ENCODE data around the gene CCDC7. TPM values are rescaled to one million over a fixed set of nuclear protein-coding genes. Genes with fewer than 3 reads are reported as not detected.
"Not testable (repeated sequence)": the region's sequence is repeated elsewhere in the genome, so short reads cannot be mapped to it uniquely, and the experiment has no call there.

CCDC7 gene
- total and polyA plus RNA-seq, 8 donors = 5.4 to 20.5 (median 8.5) TPM

DNA sequence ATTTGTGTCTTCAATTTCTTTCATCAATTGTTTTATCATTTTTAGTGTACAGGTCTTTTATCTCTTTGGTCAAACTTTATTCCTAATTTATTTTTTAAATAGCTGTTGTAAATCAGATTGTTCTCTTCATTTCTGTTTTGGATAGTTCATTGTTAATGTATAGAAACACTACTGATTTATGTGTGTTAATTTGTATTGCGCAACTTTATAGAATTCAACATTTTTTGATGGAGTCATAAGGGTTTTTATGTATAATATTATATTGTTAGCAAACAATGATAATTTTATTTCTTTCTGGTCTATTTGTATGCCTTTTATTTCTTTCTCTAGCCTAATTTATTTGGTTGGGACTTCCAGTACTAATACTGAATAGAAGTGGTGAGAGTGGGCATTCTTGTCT lies 181.2 kb downstream of the CCDC7 start:
- DNase-seq (no peak), ATAC-seq (no peak)
- H3K36me3 ChIP-seq = no peaks in the 10 kb centered on the region
- H3K4me1 ChIP-seq = no peaks in the 10 kb centered on the region
- intact Hi-C loops (cut with DNase I) = no loop called here
- H3K9me3 ChIP-seq = peaks cover 0 to 11% of the 10 kb centered on the region in 2 donors
- H3K27ac ChIP-seq = no peak overlapping the region
- TF ChIP-seq, protein P1, sequence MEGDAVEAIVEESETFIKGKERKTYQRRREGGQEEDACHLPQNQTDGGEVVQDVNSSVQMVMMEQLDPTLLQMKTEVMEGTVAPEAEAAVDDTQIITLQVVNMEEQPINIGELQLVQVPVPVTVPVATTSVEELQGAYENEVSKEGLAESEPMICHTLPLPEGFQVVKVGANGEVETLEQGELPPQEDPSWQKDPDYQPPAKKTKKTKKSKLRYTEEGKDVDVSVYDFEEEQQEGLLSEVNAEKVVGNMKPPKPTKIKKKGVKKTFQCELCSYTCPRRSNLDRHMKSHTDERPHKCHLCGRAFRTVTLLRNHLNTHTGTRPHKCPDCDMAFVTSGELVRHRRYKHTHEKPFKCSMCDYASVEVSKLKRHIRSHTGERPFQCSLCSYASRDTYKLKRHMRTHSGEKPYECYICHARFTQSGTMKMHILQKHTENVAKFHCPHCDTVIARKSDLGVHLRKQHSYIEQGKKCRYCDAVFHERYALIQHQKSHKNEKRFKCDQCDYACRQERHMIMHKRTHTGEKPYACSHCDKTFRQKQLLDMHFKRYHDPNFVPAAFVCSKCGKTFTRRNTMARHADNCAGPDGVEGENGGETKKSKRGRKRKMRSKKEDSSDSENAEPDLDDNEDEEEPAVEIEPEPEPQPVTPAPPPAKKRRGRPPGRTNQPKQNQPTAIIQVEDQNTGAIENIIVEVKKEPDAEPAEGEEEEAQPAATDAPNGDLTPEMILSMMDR (IDR thresholded peaks at IDR 0.05) = no peak
- no peak overlapping the region for H3K4me3 ChIP-seq
- no peaks in the 10 kb centered on the region for H3K27me3 ChIP-seq

DNA sequence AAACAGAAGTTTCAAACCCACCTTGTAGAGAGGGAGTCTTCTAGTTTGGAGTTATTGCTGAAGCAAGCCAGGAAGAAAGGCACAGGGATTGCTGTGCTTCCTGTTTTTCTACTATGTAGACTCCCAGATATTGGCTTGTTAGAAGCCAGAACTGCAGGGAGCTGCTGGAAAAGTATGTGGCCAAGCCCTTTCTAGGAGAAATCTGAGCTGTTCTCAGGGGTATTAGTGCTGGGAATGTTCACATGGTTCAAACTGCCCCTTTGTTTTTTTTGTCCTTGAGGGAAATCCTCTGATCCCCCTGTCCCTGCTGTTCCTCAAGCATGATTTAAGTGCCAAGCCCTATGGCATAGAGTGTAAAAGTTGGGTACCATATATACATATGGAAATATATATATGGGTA lies 184.0 kb downstream of the CCDC7 start:
- no peak for DNase-seq
- TF ChIP-seq, protein P1 (IDR thresholded peaks at IDR 0.05) = no peak
- peaks cover 0 to 11% of the 10 kb centered on the region in 2 donors for H3K9me3 ChIP-seq
- H3K4me3 ChIP-seq = no peak overlapping the region
- H3K36me3 ChIP-seq = no peaks in the 10 kb centered on the region
- intact Hi-C loops (cut with DNase I) = no loop called here
- H3K27me3 ChIP-seq = no peaks in the 10 kb centered on the region
- H3K4me1 ChIP-seq = no peaks in the 10 kb centered on the region
- no peak overlapping the region for H3K27ac ChIP-seq
- ATAC-seq = no peak

DNA sequence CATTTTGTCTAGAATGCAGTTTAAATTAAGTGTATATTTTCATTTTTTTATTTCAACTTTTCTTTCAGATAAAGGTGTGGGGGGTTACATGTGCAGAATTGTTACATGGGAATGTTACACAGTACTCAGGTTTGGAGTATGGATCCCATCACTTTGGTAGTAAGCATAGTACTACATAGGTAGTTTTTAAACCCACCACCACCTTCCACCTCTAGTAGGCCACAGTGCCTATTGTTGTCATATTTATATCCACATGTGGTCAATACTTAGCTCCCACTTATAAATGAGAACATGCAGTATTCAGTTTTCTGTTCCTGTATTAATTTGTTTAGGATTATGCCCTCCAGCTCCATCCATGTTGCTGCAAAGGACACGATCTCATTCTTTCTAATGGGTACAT lies 200.6 kb downstream of the CCDC7 start:
- intact Hi-C loops (cut with DNase I) = no loop called here

DNA sequence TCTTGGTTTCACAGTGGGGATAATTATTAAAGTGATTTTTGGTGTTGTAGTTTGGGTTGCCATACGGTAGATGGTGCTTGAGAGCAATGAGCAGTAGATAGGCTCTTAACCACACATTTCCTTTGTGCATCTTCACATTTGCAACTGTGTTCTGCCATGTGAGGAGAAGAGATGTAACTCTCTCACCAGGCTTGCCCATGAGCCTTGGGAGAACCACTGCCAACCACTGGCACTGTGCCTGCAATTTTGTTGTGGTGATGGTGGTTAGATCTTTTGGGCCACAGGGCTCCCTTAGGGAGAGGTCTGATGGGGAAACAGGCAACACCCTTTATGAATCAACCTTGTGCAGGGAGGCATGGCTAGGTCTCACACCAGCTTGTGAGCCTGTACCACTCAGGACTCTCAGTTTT lies 204.3 kb downstream of the CCDC7 start:
- TF ChIP-seq, protein P1 (IDR thresholded peaks at IDR 0.05) = no peak
- intact Hi-C loops (cut with DNase I) = no loop called here
- H3K4me3 ChIP-seq = no peak overlapping the region
- H3K27ac ChIP-seq = no peak overlapping the region
- DNase-seq (no peak), ATAC-seq (no peak)
- H3K4me1 ChIP-seq = no peaks in the 10 kb centered on the region
- H3K36me3 ChIP-seq = no peaks in the 10 kb centered on the region
- peaks cover 0 to 64% of the 10 kb centered on the region in 2 donors for H3K9me3 ChIP-seq
- H3K27me3 ChIP-seq = no peaks in the 10 kb centered on the region

More for the DNA sequence above, 200.6 kb downstream of the CCDC7 start:
- Histone ChIP-seq H3K27ac (no peak overlapping the region), H3K9me3 (peaks cover 0 to 46% of the 10 kb centered on the region in 2 donors), H3K36me3 (no peaks in the 10 kb centered on the region), H3K27me3 (no peaks in the 10 kb centered on the region), H3K4me1 (no peaks in the 10 kb centered on the region), H3K4me3 (no peak overlapping the region)
- TF ChIP-seq, protein P1 (IDR thresholded peaks at IDR 0.05) = no peak
- ATAC-seq = no peak
- no peak for DNase-seq

DNA sequence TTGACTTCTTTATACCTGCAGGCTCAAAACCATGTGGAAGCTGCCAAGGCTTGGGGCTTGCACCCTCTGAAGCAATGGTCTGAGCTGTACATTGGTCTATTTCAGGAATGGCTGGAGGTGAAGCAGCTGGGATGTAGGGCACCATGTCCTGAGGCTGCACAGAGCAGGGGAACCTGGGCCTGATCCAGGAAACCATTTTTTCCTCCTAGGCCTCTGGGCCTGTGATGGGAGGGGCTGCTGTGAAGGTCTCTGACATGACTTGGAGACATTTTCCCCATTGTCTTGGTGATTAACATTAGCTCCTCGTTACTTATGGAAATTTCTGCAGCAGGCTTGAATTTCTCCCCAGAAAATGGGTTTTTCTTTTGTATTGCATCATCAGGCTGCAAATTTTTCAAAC lies 211.5 kb downstream of the CCDC7 start:
- H3K27me3 ChIP-seq; DNase-seq; ATAC-seq; H3K4me3 ChIP-seq; intact Hi-C loops (cut with DNase I); H3K27ac ChIP-seq; H3K4me1 ChIP-seq: not testable (repeated sequence)
- H3K36me3 ChIP-seq = peaks cover 0 to 15% of the 10 kb centered on the region in 2 donors
- peaks cover 0 to 64% of the 10 kb centered on the region in 2 donors for H3K9me3 ChIP-seq

DNA sequence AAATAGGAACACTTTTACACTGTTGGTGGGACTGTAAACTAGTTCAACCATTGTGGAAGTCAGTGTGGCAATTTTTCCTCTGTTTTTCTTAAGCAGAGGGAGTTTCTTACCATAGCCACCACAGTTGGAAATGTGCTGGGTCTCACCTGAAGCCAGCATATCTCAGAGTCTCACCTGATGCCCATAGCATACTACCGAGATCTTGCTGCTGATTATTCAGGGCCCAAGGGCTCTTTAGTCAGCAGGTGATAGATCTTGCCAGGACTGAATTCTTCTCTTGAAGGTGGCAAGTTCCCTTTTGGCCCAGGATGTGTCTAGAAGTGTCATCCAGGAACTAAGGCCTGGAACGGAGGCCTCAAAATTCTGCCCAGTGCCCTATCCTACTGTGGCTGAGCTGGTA lies 215.4 kb downstream of the CCDC7 start:
- Histone ChIP-seq H3K27ac (no peak overlapping the region), H3K4me1 (no peaks in the 10 kb centered on the region), H3K9me3 (peaks cover 0 to 32% of the 10 kb centered on the region in 2 donors), H3K36me3 (peaks cover 0 to 15% of the 10 kb centered on the region in 2 donors), H3K4me3 (no peak overlapping the region), H3K27me3 (no peaks in the 10 kb centered on the region)
- ATAC-seq (no peak), DNase-seq (no peak)
- TF ChIP-seq, protein P1 (IDR thresholded peaks at IDR 0.05) = no peak
- intact Hi-C loops (cut with DNase I) = no loop called here

Measured in left lung (tissue), 10 donors.